Ureter (tissue), 1 donor: ENCODE data around the gene TMCC1. TPM values are rescaled to one million over a fixed set of nuclear protein-coding genes. Genes with fewer than 3 reads are reported as not detected.
"Not testable (repeated sequence)": the region's sequence is repeated elsewhere in the genome, so short reads cannot be mapped to it uniquely, and the experiment has no call there.

Experiments
- DNase-seq: peaks from one replicate; pipeline ENCODE4 v3.0.0-alpha.2; 2020; ENCODE audit warnings: low spot score
- total RNA-seq: library from RNA; stranded (reverse); gene quantifications from one replicate; pipeline ENCODE4 v1.2.4, GENCODE V29; 2023
- donor health status: DM: yes; HTN: yes; CAD: no.

TMCC1 gene
- total RNA-seq, 1 donor from 2014 or later: 68.0 TPM

GRCh38 chr3:129836381-129837064 is 57.0 kb downstream of the TMCC1 start:
- DNase-seq: no peak

GRCh38 chr3:129835198-129835597 is 58.3 kb downstream of the TMCC1 start:
- DNase-seq: no peak

GRCh38 chr3:129834580-129834979 is 58.9 kb downstream of the TMCC1 start:
- no peak for DNase-seq

- not testable (repeated sequence) for DNase-seq
Measured at GRCh38 chr3:129831942-129832341, 61.6 kb downstream of the TMCC1 start.

GRCh38 chr3:129831503-129831902 is 62.0 kb downstream of the TMCC1 start:
- DNase-seq: no peak

GRCh38 chr3:129829640-129830039 is 63.9 kb downstream of the TMCC1 start:
- peak; percentile 53 for DNase-seq

GRCh38 chr3:129827765-129828164 is 65.7 kb downstream of the TMCC1 start:
- peak; percentile 43 for DNase-seq

GRCh38 chr3:129824926-129825541 is 68.5 kb downstream of the TMCC1 start:
- peak; percentile 53 for DNase-seq

- no peak for DNase-seq
Measured at GRCh38 chr3:129822679-129823078, 70.8 kb downstream of the TMCC1 start.

GRCh38 chr3:129822241-129822640 is 71.3 kb downstream of the TMCC1 start:
- DNase-seq: no peak

GRCh38 chr3:129820587-129820986 is 72.9 kb downstream of the TMCC1 start:
- DNase-seq: no peak

GRCh38 chr3:129812589-129812988 is 80.9 kb downstream of the TMCC1 start:
- DNase-seq: no peak

GRCh38 chr3:129809297-129809696 is 84.2 kb downstream of the TMCC1 start:
- DNase-seq: no peak

- no peak for DNase-seq
Measured at GRCh38 chr3:129796146-129796545, 97.4 kb downstream of the TMCC1 start.

GRCh38 chr3:129795186-129796010 is 98.1 kb downstream of the TMCC1 start:
- no peak for DNase-seq

- DNase-seq: peak; percentile 72
Measured at GRCh38 chr3:129794311-129795185, 99.0 kb downstream of the TMCC1 start.

GRCh38 chr3:129793942-129794310 is 99.6 kb downstream of the TMCC1 start:
- DNase-seq: no peak

- no peak for DNase-seq
Measured at GRCh38 chr3:129793319-129793718, 100.2 kb downstream of the TMCC1 start.

GRCh38 chr3:129783470-129783869 is 110.0 kb downstream of the TMCC1 start:
- DNase-seq: no peak

GRCh38 chr3:129778871-129779270 is 114.6 kb downstream of the TMCC1 start:
- no peak for DNase-seq

GRCh38 chr3:129777806-129778205 is 115.7 kb downstream of the TMCC1 start:
- DNase-seq: no peak

- no peak for DNase-seq
Measured at GRCh38 chr3:129775870-129776269, 117.6 kb downstream of the TMCC1 start.
